ENCODE measurements around the gene MKI67. TPM values are rescaled to one million over a fixed set of nuclear protein-coding genes. Genes with fewer than 3 reads are reported as not detected.

MKI67 gene
- total RNA-seq, 3 donors from 2014 or later = 5.4 to 5.7 (median 5.4) TPM

DNA sequence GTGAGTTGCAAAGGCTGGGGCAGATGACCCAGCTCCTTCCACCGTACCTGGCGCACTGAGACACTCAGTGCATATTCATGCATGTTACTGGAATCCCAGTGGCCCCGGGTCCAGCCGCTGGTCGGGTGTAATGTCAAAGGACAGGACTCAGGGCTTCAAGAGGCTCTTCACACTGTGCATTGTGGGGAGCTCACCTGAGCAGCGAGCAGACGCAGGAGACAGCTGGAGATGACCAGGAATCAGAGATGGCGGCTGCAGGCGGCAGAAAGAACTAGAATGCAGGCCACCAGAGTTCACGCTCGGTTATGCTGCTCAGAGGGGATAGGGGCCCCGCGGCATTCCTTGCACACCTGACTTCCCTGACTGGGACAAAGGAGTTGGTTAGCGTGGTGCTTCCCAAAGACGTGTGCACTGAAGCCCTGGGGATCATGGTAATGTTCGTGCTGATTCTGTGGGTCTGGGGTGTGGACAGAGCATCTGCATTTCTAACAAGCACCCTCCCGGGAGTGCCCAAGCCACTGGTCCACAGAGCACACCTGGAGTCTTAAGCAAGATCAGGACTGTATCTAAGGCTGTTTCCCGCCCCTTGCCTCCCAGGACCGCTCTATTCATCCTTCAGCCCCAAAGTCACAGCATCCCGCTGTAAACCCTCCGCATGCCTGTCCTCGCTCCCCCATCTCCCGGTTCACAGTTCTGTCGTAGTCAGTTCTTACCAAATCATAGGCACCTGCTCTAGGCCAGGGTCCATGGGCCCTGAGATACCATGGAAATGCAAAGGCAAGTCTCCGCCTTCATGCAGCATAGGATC lies 71.0 kb downstream of the MKI67 start:
- no peaks in the 10 kb centered on the region for H3K9me3 Mint-ChIP-seq
- H3K36me3 Mint-ChIP-seq (ENCODE audit: insufficient read depth) = peaks cover 47% of the 10 kb centered on the region
- DNase-seq = no peak
- no peak overlapping the region for H3K4me3 Mint-ChIP-seq
- H3K4me1 Mint-ChIP-seq (ENCODE audit: low read depth) = peaks cover 47% of the 10 kb centered on the region
- ATAC-seq = no peak
- no peaks in the 10 kb centered on the region for H3K27me3 Mint-ChIP-seq (ENCODE audit: low read depth)

DNA sequence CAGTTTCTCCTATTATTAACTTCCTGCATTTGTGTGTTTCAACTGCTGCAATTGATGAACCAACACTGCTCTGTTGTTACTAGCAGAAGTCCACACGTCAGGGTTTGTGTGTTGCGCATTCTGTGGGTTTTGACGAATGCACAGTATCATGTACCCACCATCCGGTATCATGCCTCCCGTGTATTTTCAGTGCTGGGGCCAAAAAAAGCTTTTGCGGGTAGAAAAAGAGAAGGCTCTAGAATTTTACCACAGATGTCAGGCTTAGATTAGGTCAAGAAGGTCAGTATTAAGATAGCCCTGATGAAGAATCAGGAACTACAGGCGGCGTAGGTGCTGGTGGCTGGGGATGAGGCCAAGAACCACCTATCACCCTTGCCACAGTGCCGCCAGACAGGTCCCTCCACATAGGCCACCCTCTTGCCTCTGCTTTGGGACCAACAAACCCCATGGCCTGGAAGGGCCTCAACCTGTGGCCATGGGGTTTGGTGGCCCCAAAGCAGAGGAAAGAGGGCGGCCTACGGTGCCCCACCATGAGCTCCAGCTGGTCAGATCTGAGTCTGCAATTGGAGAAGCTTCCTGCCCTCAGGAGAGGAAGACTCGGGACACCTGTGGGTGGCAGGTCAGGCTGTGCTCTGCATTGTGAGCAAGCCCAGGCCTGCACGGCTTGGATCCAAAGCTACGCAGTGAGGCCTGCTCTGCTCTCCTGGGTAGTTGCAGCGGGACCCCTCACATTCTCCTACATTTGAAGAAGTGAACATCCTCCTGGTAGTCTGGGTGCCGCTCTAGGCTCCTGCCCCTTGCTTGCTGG lies 71.9 kb downstream of the MKI67 start:
- no peak for ATAC-seq
- Mint-ChIP-seq H3K36me3 (ENCODE audit: insufficient read depth) (peaks cover 42% of the 10 kb centered on the region), H3K9me3 (no peaks in the 10 kb centered on the region), H3K4me3 (no peak overlapping the region), H3K27me3 (ENCODE audit: low read depth) (no peaks in the 10 kb centered on the region), H3K4me1 (ENCODE audit: low read depth) (peaks cover 46% of the 10 kb centered on the region)
- DNase-seq = no peak

DNA sequence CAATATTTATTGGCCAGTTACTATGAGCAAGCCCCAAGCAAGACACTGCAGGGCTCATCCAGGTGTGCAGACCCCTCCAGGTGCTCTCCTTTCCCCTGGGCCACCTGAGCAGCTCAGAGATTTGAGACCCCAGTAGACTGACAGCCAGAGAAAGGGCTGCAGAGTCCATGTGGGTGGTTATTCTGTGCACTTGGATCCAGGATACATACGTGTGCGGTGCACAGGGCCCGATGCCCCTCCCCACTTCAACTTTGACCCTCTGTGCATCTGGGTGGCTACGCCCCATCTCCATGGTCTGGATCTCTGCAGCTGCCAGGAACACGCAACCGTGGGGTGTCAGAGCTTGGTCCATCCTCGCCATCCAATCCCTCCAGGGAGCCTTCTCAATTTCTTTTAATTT lies 72.9 kb downstream of the MKI67 start:
- Mint-ChIP-seq H3K4me1 (ENCODE audit: low read depth) (peaks cover 49% of the 10 kb centered on the region), H3K36me3 (ENCODE audit: insufficient read depth) (peaks cover 46% of the 10 kb centered on the region), H3K27me3 (ENCODE audit: low read depth) (no peaks in the 10 kb centered on the region), H3K9me3 (no peaks in the 10 kb centered on the region), H3K4me3 (no peak overlapping the region)
- no peak for DNase-seq
- no peak for ATAC-seq

DNA sequence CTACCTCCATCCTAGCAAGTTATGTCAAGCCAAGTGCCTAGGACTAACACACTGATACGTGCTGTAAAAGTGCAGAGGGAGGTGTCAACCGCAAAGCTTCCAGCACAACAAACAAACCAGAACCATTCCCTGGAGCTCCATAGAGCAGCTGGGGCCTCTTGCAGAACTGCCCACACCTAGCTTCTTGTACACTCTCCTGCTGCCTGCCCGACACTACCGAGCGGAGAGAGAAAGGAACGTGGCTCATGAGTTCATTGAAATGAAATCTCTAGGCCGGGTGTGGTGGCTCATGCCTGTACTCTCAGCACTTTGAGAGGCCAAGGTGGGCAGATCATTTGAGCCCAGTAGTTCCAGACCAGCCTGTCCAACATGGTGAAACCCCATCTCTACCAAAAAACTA lies 73.5 kb downstream of the MKI67 start:
- H3K4me3 Mint-ChIP-seq = no peak overlapping the region
- DNase-seq (no peak), ATAC-seq (no peak)
- H3K9me3 Mint-ChIP-seq = no peaks in the 10 kb centered on the region
- H3K36me3 Mint-ChIP-seq (ENCODE audit: insufficient read depth) = peaks cover 43% of the 10 kb centered on the region
- H3K27me3 Mint-ChIP-seq (ENCODE audit: low read depth) = no peaks in the 10 kb centered on the region
- H3K4me1 Mint-ChIP-seq (ENCODE audit: low read depth) = peaks cover 52% of the 10 kb centered on the region

- Mint-ChIP-seq H3K4me1 (ENCODE audit: low read depth) (peaks cover 58% of the 10 kb centered on the region), H3K36me3 (ENCODE audit: insufficient read depth) (peaks cover 39% of the 10 kb centered on the region), H3K9me3 (no peaks in the 10 kb centered on the region), H3K4me3 (peak overlapping the region; percentile 13), H3K27me3 (ENCODE audit: low read depth) (no peaks in the 10 kb centered on the region)
- no peak for ATAC-seq
- DNase-seq = no peak
Observed at GRCh38 chr10:128051548-128051947, 74.7 kb downstream of the MKI67 start.

DNA sequence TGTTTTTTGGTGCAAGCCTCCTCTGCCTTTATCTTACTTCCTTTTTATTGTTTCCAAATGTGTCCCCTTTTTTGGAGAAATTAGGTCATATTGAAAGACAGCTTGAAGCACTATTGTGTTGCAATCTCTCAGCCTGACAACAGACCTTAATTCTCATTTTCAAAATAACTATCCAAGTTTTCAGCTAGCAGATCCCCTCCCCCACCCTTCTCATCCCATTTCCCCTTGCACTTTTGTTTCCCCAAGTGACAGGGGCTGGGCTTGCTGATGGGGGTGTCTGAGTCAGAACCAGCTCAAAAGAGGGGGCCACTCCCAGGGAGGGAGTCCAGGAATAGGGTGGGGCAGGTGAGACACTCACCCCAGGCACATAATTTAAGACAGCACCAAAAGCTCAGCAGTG lies 75.3 kb downstream of the MKI67 start:
- DNase-seq = no peak
- H3K4me3 Mint-ChIP-seq = peak overlapping the region; percentile 41
- no peaks in the 10 kb centered on the region for H3K9me3 Mint-ChIP-seq
- H3K27me3 Mint-ChIP-seq (ENCODE audit: low read depth) = no peaks in the 10 kb centered on the region
- no peak for ATAC-seq
- H3K4me1 Mint-ChIP-seq (ENCODE audit: low read depth) = peaks cover 60% of the 10 kb centered on the region
- H3K36me3 Mint-ChIP-seq (ENCODE audit: insufficient read depth) = peaks cover 34% of the 10 kb centered on the region

GRCh38 chr10:128050121-128050516 lies 76.1 kb downstream of the MKI67 start:
- H3K36me3 Mint-ChIP-seq (ENCODE audit: insufficient read depth) = peaks cover 30% of the 10 kb centered on the region

GRCh38 chr10:128049226-128050120 lies 76.8 kb downstream of the MKI67 start:
- peaks cover 65% of the 10 kb centered on the region for H3K4me1 Mint-ChIP-seq (ENCODE audit: low read depth)
- no peaks in the 10 kb centered on the region for H3K27me3 Mint-ChIP-seq (ENCODE audit: low read depth)
- ATAC-seq = no peak
- peak overlapping the region; percentile 91 for H3K4me3 Mint-ChIP-seq
- no peaks in the 10 kb centered on the region for H3K9me3 Mint-ChIP-seq
- no peak for DNase-seq
- peaks cover 30% of the 10 kb centered on the region for H3K36me3 Mint-ChIP-seq (ENCODE audit: insufficient read depth)

More at GRCh38 chr10:128050121-128050516, 76.1 kb downstream of the MKI67 start:
- Mint-ChIP-seq H3K4me1 (ENCODE audit: low read depth) (peaks cover 62% of the 10 kb centered on the region), H3K27me3 (ENCODE audit: low read depth) (no peaks in the 10 kb centered on the region), H3K9me3 (no peaks in the 10 kb centered on the region), H3K4me3 (peak overlapping the region; percentile 41)
- ATAC-seq (no peak), DNase-seq (no peak)

DNA sequence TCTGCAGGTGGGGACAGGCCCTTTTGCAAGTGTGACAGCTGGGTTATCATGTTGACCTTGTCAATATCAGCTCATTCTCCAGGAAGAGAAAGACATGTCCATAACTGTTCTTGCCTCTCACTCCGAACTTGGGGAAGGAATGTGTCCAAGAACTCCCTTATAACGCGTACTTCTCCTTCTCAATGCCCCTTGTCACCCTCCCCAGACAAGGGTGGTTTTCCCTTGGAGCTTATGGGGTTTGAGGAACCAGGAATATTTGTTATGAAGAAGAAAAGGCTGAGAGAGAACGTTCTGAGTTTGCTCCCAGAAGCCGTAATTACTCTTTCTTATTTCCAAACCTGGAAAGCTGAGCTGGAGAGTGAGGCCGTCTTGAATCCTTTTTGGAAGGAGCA lies 77.4 kb downstream of the MKI67 start:
- DNase-seq = no peak
- H3K4me3 Mint-ChIP-seq = peak overlapping the region; percentile 91
- no peaks in the 10 kb centered on the region for H3K9me3 Mint-ChIP-seq
- no peak for ATAC-seq
- H3K4me1 Mint-ChIP-seq (ENCODE audit: low read depth) = peaks cover 63% of the 10 kb centered on the region
- H3K27me3 Mint-ChIP-seq (ENCODE audit: low read depth) = no peaks in the 10 kb centered on the region
- H3K36me3 Mint-ChIP-seq (ENCODE audit: insufficient read depth) = peaks cover 30% of the 10 kb centered on the region

DNA sequence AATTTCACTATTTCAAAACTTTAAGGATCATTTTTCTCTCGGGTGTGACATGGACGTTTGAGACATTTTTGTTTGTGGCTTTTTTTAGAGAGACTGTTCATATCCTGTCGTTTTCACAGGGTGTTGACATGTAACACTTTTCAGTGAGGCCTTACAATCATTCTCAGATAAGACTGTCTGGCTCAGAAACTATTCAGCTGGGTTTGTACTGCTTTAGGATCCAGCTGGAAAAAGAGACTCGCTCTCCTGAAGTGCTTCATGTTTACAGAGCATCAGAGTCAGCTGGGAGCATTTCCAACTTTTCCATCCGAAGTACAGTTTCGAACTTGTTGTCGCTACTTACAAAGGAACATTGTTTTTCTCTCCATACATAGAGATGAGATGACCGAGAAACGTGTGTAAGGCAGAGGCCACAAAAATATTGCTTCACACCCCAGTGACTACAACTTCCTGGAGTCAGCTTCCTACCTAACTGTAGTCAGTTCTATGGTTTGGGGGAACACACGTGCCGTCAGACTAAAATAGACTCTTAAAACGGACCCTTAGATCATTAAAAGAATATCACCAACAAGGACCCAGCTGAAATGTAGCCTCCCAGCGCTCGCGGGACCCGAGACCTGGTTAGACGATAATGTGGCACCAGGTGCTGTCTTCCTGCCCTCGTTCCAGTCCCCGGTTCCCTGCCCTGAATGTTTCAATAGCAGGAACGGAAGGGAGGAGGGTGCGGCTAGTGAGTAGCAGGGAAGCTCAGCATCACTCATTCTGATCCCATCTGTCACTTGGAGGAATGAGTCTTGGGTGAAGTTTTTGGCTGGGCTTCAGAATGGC lies 78.0 kb downstream of the MKI67 start:
- Mint-ChIP-seq H3K4me1 (ENCODE audit: low read depth) (peaks cover 63% of the 10 kb centered on the region), H3K36me3 (ENCODE audit: insufficient read depth) (peaks cover 28% of the 10 kb centered on the region), H3K27me3 (ENCODE audit: low read depth) (no peaks in the 10 kb centered on the region)

GRCh38 chr10:128047351-128047750 lies 78.9 kb downstream of the MKI67 start:
- Mint-ChIP-seq H3K36me3 (ENCODE audit: insufficient read depth) (peaks cover 22% of the 10 kb centered on the region), H3K4me1 (ENCODE audit: low read depth) (peaks cover 61% of the 10 kb centered on the region), H3K9me3 (no peaks in the 10 kb centered on the region), H3K4me3 (peak overlapping the region; percentile 91), H3K27me3 (ENCODE audit: low read depth) (no peaks in the 10 kb centered on the region)
- ATAC-seq (peak; percentile 92 to 95), DNase-seq (peak; percentile 78)

More for the DNA sequence above, 78.0 kb downstream of the MKI67 start:
- ATAC-seq (peak; percentile 62 to 64), DNase-seq (no peak)
- H3K9me3 Mint-ChIP-seq = no peaks in the 10 kb centered on the region
- H3K4me3 Mint-ChIP-seq = peak overlapping the region; percentile 91

- DNase-seq = no peak
- H3K9me3 Mint-ChIP-seq = no peaks in the 10 kb centered on the region
- peak overlapping the region; percentile 91 for H3K4me3 Mint-ChIP-seq
- ATAC-seq = peak; percentile 5 to 9
- H3K36me3 Mint-ChIP-seq (ENCODE audit: insufficient read depth) = peaks cover 19% of the 10 kb centered on the region
- H3K4me1 Mint-ChIP-seq (ENCODE audit: low read depth) = peaks cover 57% of the 10 kb centered on the region
- H3K27me3 Mint-ChIP-seq (ENCODE audit: low read depth) = no peaks in the 10 kb centered on the region
Observed at GRCh38 chr10:128046953-128047290, 79.3 kb downstream of the MKI67 start.
